IPS-NIHi7 (cell line): ENCODE measurements around the gene RBM45.

ENCODE experiments used
- DNase-seq: peaks from one replicate; pipeline ENCODE4 v3.0.0; 2012; ENCODE audit warnings: mixed read lengths; ENCODE audit errors: extremely low spot score

The RBM45 gene

DNA sequence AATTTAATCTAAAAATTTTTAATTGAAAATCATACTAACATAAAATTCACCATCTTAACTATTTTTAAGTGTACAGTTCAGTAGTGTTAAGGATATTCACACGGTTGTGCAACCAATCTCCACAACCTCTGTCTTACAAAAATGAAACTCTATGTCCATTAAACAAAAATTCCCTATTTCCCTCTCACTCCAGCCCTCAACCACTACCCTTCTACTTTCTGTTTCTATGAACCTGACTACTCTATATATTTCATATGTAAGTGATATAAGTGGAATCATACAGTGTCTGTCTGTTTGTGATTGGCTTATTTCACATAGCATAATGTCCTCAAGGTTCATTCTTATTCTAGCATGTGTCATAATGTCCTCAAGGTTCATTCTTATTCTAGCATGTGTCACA, 47.7 kb downstream of the RBM45 start:
- no peak for DNase-seq

DNA sequence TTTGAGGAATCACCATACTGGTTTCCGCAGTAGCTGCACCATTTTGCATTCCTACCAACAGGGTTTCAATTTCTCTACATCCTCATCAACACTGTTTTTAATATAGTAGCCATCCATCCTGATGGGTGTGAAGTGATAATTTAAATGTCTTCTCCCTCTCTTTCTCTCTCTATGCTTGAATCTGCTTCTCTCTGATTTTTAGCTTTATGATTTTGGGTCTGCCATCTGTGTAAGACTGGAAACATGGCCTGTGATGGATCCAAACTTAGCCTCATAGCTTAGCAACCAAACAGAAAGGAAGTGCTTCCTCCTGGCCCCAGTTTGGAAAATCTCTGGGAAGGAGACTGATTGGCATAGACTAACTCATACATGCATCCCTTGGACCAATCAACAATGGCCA, 48.4 kb downstream of the RBM45 start:
- DNase-seq, result no peak

DNA sequence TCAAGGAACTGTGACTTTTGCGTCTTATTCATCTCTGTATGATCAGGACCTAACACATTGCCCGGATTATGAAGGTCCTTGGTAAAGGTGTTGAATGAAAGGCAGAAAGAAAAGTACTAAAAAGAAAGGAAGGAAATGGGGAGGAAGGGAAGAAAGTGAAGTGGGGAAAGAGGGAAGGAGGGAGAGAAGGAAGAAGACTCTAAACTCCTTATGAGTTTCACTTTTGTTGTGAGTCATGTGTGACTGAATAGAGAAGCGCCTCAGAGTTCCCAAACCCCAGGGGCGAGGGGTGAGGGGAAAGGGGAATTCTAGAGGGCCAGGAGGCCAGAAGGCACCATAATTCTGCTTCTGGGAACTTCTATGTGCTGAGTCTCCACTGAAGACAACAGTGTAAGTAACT, 51.2 kb downstream of the RBM45 start:
- DNase-seq, result no peak

DNA sequence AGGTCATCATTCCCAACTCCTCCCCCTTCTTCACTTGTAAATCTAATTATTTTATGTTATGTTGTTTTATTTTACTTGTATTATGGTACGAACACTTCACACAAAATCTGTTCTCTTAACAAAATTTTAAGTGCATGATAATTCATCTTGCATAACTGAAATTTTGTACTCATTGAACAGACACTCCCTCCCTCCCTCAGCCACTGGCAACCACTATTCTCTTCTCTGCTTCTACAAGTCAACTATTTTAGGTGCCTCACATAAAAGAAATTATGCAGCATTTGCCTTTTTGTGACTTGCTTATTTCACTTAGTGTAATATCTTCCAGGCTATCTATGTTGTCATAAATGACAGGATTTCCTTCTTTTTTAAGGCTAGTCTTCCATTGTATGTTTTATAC, 51.7 kb downstream of the RBM45 start:
- no peak for DNase-seq

DNA sequence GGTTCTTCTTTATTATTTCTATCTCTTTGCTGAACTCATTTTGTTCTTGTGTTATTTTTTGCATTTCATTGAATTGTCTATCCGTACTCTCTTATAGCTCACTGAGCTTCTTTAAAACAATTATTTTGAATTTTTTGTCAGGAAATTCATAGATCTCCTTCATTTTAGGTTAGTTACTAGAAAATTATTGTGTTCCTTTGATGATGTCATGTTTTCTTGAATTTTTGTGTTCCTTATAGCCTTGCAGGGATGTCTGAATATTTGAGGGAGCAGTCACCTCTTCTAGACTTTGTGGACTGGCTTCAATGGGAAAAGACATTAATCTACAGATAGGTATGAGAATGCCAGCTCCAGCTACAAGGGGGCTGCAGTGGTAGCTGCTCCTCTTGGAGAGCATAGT, 61.4 kb downstream of the RBM45 start:
- DNase-seq, result no peak

DNA sequence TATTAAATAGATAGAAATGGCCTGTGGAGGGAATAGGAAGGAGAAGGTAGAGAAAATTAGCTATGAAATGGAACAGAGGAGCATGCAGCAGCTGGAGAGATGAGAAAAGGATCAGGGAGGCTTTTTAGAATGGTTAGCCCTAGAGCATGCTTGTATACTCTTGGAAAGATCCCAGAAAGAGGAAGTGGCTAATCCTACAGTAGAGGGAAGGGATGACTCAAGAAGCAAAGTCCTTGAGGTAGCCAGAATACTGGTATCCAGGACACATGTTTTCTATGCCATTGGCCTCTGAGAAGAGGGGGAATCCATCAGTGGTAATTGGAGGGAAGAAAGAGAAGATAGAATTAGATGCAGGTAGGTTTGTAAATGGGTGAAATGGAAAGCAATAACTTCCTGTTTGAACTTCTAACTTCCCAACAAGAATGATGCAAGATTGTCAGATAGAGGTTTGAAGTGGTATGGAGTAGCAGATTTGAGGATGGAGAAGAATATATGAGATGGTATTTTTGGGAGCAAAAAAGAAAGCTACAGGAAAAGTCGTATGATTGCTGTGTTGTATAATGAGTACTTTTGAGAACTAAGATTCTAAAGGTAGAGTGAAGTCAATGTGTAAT, 64.9 kb downstream of the RBM45 start:
- DNase-seq, result no peak
